Fibroblast of mammary gland (primary cell): ENCODE results near the gene MOXD1.

Experiments
- DNase-seq: peaks from one replicate; pipeline ENCODE4 v3.0.0-alpha.2; 2010; ENCODE audit warnings: low read depth
- H3K4me3 ChIP-seq: 2 replicates; pipeline ENCODE4 v1.5.1; 2011; ENCODE audit warnings: low read depth, mild to moderate bottlenecking, low read length, moderate library complexity; ENCODE audit not compliant: control insufficient read depth
- TF ChIP-seq, protein P1 (sequence below): conservative IDR thresholded peaks from 2 replicates; pipeline ENCODE4 v1.5.1; 2011; ENCODE audit warnings: low read depth, low read length, inconsistent platforms; ENCODE audit not compliant: control insufficient read depth, insufficient read depth

MOXD1 gene

DNA sequence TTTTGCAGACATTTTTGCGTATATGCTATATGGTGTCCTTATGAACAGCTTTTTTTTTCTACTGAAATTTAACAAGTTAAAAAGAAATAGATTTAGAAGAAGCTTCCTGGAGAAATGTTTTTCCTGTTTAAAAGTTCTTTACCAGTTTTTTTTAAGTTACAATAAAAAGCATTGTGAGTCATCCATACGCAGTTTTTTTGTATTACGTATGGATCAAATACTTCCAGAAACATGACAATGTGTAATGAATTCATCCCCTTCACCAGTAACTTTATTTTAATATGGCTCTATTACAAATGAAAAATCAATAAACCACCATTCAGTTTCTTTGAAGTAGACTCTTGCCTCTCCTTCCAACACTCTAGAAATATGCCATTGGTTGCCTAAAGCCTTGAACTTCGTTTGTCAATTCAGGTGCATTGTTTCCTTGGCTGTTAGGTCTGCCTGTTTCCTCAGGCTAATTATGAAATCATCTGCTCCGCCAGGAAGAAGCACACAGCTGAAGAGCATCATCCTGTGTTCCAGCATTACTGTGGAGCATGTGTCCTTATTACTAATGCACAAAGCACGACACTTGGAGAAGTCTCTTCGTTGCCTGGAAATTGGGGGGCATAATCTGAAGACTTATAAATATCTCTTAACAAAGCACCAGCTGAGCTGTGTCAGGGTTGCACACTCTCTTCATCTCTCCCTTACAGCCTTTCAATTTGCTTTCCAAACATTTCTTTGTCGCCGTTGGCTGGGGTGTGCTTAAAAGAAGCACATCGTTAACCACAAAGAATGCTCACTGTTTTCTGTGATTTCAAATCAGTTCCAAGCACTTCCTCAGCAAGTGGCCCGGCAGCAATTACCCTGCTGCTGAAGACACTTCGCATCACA lies 9.6 kb downstream of the MOXD1 start:
- H3K4me3 ChIP-seq: no peak overlapping the region
- DNase-seq: peak; percentile 83

DNA sequence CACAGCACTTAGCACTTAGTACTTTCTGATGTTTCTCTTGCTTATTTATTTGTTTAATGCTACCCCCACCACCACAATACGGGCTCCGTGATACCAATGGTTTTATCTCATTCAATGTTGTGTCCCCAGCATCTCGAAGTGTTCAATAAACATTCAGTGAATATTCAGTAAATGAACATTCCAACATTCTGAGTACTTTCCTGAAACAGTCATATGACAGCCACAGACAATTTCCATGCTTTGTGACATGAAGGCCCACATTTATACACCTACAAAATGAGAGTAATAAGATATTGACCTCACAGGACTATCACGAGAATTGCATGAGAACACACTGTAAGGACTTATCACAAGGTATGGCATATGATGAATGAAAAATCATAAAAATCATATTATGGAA lies 10.8 kb downstream of the MOXD1 start:
- no peak for DNase-seq
- no peak overlapping the region for H3K4me3 ChIP-seq
- TF ChIP-seq, protein P1, sequence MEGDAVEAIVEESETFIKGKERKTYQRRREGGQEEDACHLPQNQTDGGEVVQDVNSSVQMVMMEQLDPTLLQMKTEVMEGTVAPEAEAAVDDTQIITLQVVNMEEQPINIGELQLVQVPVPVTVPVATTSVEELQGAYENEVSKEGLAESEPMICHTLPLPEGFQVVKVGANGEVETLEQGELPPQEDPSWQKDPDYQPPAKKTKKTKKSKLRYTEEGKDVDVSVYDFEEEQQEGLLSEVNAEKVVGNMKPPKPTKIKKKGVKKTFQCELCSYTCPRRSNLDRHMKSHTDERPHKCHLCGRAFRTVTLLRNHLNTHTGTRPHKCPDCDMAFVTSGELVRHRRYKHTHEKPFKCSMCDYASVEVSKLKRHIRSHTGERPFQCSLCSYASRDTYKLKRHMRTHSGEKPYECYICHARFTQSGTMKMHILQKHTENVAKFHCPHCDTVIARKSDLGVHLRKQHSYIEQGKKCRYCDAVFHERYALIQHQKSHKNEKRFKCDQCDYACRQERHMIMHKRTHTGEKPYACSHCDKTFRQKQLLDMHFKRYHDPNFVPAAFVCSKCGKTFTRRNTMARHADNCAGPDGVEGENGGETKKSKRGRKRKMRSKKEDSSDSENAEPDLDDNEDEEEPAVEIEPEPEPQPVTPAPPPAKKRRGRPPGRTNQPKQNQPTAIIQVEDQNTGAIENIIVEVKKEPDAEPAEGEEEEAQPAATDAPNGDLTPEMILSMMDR: no peak

More for the DNA sequence above, 9.6 kb downstream of the MOXD1 start:
- TF ChIP-seq, protein P1: no peak

DNA sequence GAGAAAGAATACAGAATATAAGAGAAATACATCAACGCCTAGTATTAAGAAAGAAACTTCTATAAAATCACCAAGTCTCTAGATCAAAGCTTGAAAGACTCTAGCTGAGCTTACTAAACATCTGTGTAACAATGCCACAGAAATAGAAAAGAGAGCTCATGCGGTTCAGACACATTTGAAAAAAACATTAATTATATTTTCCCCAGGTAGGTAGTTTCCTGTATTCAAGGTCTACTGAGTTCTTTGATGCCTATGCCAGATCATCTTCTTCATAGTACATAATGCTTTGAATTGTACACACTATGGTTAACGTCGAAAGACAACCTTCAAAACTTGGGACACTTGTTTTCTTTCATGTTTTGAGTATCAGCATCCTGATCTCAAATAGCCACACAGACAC lies 11.3 kb downstream of the MOXD1 start:
- H3K4me3 ChIP-seq: no peak overlapping the region
- no peak for DNase-seq
- TF ChIP-seq, protein P1: no peak

GRCh38 chr6:132388291-132388690 lies 13.0 kb downstream of the MOXD1 start:
- peak; percentile 32 for DNase-seq
- no peak overlapping the region for H3K4me3 ChIP-seq
- TF ChIP-seq, protein P1: no peak

- TF ChIP-seq, protein P1: no peak
- no peak for DNase-seq
Measured at GRCh38 chr6:132382630-132383175, 18.6 kb downstream of the MOXD1 start.

GRCh38 chr6:132381381-132381780 lies 19.9 kb downstream of the MOXD1 start:
- no peak overlapping the region for H3K4me3 ChIP-seq
- DNase-seq: no peak
- TF ChIP-seq, protein P1: no peak

More at GRCh38 chr6:132382630-132383175, 18.6 kb downstream of the MOXD1 start:
- no peak overlapping the region for H3K4me3 ChIP-seq
